ENCODE data around the gene S1PR1. TPM values are rescaled to one million over a fixed set of nuclear protein-coding genes. Genes with fewer than 3 reads are reported as not detected.
"Not testable (repeated sequence)": the region's sequence is repeated elsewhere in the genome, so short reads cannot be mapped to it uniquely, and the experiment has no call there.

S1PR1 gene
- total RNA-seq (8.7 and 9.3 TPM in 2 replicates), polyA plus RNA-seq (9.3 and 10.0 TPM in 2 replicates)

DNA sequence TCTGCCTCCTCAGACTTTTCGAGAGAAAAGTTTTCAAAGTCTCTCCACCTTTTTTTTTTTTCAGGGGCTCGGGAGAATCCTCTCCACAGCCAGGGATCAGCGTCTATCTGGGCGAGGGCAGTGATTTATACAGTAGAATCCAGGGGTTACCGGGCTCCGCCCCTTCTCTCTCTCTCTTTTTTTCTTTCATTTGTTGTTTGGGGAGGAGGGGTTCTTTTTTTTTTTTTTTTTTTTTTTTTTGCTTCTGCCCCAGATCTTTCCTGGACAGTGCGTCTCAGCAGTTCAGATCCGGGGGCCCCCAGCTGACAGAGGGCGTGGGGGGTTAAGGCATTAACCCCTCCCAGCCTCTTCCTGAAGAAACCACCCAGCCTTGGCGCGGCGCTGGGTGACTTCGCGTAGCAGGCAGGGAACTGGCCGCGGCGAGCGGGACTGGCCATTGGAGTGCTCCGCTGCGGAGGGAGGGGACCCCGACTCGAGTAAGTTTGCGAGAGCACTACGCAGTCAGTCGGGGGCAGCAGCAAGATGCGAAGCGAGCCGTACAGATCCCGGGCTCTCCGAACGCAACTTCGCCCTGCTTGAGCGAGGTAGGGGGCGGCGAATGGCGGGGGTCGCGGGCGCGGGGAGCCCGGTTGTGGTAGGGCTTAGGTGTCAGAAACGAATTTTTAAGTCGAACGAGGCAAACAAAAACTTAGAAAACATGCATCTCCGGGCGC, at the start of gene S1PR1:
Gene S1PR1, plus strand, starts transcription at position 504 of the 713 bp plus-strand sequence. CDS start 1,966 bp downstream, outside the sequence.
- WGBS (ENCODE audit: low lambda C conversion rate, missing lambda C conversion rate), result under 1% methylated on average over 46 of the region's 46 CpGs

DNA sequence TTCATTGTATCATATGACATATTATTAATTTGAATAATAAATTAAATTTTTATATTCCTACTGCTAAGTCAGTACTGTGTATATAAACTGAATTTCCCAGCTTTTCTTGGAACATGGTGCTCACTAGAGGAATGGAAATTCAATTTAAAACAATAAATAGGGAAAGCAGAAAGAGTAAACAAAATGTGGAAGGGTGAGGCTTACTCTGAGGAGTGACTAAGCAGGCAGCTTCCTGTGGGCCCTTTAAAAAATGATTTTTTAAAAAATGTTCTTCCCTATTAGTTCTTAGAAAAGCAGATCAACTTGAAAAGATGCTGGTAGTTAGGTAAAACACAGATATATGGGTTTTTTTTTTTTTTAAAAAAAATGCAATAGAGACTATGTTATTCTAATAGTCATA, 49.5 kb upstream of the S1PR1 start:
- Histone ChIP-seq H3K4me2 (no peak overlapping the region), H3K36me3 (replicated peaks; ENCODE audit: insufficient read depth, low read depth) (no peaks in the 10 kb centered on the region), H3K4me1 (ENCODE audit: insufficient read depth) (no peaks in the 10 kb centered on the region), H3K4me3 (no peak overlapping the region), H3K27ac (no peak overlapping the region), H3K9me2 (replicated peaks; ENCODE audit: insufficient read depth) (no peaks in the 10 kb centered on the region), H3K27me3 (no peaks in the 10 kb centered on the region), H2AFZ (no peak overlapping the region), H3K79me2 (no peaks in the 10 kb centered on the region), H4K20me1 (ENCODE audit: insufficient read depth, poor library complexity, severe bottlenecking) (no peaks in the 10 kb centered on the region), H3K9me3 (ENCODE audit: low read depth) (no peaks in the 10 kb centered on the region)
- DNase-seq (ENCODE audit: low spot score), result no peak
- TF ChIP-seq, protein P1, sequence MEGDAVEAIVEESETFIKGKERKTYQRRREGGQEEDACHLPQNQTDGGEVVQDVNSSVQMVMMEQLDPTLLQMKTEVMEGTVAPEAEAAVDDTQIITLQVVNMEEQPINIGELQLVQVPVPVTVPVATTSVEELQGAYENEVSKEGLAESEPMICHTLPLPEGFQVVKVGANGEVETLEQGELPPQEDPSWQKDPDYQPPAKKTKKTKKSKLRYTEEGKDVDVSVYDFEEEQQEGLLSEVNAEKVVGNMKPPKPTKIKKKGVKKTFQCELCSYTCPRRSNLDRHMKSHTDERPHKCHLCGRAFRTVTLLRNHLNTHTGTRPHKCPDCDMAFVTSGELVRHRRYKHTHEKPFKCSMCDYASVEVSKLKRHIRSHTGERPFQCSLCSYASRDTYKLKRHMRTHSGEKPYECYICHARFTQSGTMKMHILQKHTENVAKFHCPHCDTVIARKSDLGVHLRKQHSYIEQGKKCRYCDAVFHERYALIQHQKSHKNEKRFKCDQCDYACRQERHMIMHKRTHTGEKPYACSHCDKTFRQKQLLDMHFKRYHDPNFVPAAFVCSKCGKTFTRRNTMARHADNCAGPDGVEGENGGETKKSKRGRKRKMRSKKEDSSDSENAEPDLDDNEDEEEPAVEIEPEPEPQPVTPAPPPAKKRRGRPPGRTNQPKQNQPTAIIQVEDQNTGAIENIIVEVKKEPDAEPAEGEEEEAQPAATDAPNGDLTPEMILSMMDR (IDR thresholded peaks at IDR 0.05; ENCODE audit: poor library complexity), result no peak
- TF ChIP-seq EZH2phosphoT487 (IDR thresholded peaks at IDR 0.05; ENCODE audit: low read depth, severe bottlenecking, unreplicated experiment), result no peak
- no peak for TF ChIP-seq EZH2 (IDR thresholded peaks at IDR 0.05; ENCODE audit: borderline replicate concordance)

More for the DNA sequence above, at the start of gene S1PR1:
- Histone ChIP-seq H3K27ac (peak within 1 kb of the TSS; percentile 44), H3K4me2 (peak within 1 kb of the TSS; percentile 94), H3K36me3 (replicated peaks; ENCODE audit: insufficient read depth, low read depth) (no peaks in the 10 kb centered on the region), H3K4me3 (peak within 1 kb of the TSS; percentile 81), H4K20me1 (ENCODE audit: insufficient read depth, poor library complexity, severe bottlenecking) (no peaks in the 10 kb centered on the region), H2AFZ (peak within 1 kb of the TSS; percentile 83), H3K4me1 (ENCODE audit: insufficient read depth) (peaks cover 5% of the 10 kb centered on the region), H3K9me3 (ENCODE audit: low read depth) (no peaks in the 10 kb centered on the region), H3K79me2 (no peaks in the 10 kb centered on the region), H3K27me3 (peaks cover 19% of the 10 kb centered on the region), H3K9me2 (replicated peaks; ENCODE audit: insufficient read depth) (no peaks in the 10 kb centered on the region)
- TF ChIP-seq EZH2 (IDR thresholded peaks at IDR 0.05; ENCODE audit: borderline replicate concordance) (no peak), EZH2phosphoT487 (IDR thresholded peaks at IDR 0.05; ENCODE audit: low read depth, severe bottlenecking, unreplicated experiment) (no peak)
- TF ChIP-seq, protein P1 (IDR thresholded peaks at IDR 0.05; ENCODE audit: poor library complexity), result no peak
- DNase-seq (ENCODE audit: low spot score), result peak; percentile 71

DNA sequence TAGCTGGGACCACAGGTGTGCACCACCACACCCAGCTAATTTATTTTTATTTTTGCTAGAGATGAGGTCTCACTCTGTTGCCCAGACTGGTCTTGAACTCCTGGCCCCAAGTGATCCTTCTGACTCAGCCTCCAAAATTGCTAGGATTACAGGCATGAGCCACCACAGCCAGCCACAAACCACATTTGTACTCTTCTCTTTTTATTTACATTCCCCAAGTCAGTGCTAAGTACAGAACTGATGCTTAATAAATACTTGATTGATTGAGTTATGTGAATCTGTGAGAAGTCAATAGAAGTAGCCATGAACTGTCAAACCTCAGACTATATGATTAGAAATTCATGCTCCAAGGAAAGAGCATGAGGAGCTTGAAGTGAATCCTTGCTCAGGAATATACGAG, 48.5 kb upstream of the S1PR1 start:
- Histone ChIP-seq H3K27me3 (no peaks in the 10 kb centered on the region), H3K4me1 (ENCODE audit: insufficient read depth) (no peaks in the 10 kb centered on the region), H4K20me1 (ENCODE audit: insufficient read depth, poor library complexity, severe bottlenecking) (no peaks in the 10 kb centered on the region), H3K36me3 (replicated peaks; ENCODE audit: insufficient read depth, low read depth) (no peaks in the 10 kb centered on the region), H3K27ac (no peak overlapping the region), H3K4me2 (no peak overlapping the region), H2AFZ (no peak overlapping the region), H3K9me2 (replicated peaks; ENCODE audit: insufficient read depth) (no peaks in the 10 kb centered on the region), H3K79me2 (no peaks in the 10 kb centered on the region), H3K9me3 (ENCODE audit: low read depth) (no peaks in the 10 kb centered on the region), H3K4me3 (no peak overlapping the region)
- TF ChIP-seq, protein P1 (IDR thresholded peaks at IDR 0.05; ENCODE audit: poor library complexity), result no peak
- TF ChIP-seq EZH2phosphoT487 (IDR thresholded peaks at IDR 0.05; ENCODE audit: low read depth, severe bottlenecking, unreplicated experiment) (no peak), EZH2 (IDR thresholded peaks at IDR 0.05; ENCODE audit: borderline replicate concordance) (no peak)
- DNase-seq (ENCODE audit: low spot score), result no peak
- WGBS (ENCODE audit: low lambda C conversion rate, missing lambda C conversion rate), result 100% methylated on average over 1 of the region's 1 CpG

DNA sequence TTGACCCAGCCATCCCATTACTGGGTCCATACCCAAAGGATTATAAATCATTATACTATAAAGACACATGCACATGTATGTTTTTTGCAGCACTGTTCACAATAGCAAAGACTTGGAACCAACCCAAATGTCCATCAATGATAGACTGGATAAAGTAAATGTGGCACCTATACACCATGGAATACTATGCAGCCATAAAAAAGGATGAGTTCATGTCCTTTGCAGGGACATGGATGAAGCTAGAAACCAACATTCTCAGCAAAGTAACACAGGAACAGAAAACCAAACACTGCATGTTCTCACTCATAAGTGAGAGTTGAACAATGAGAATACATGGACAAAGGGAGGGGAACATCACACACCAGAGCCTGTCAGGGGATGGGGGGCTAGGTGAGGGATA, 47.9 kb upstream of the S1PR1 start:
- H3K4me1 ChIP-seq (ENCODE audit: insufficient read depth); H3K27ac ChIP-seq; H4K20me1 ChIP-seq (ENCODE audit: insufficient read depth, poor library complexity, severe bottlenecking); H3K79me2 ChIP-seq; H2AFZ ChIP-seq; DNase-seq (ENCODE audit: low spot score); H3K4me2 ChIP-seq; H3K9me2 ChIP-seq (replicated peaks; ENCODE audit: insufficient read depth); H3K27me3 ChIP-seq; H3K36me3 ChIP-seq (replicated peaks; ENCODE audit: insufficient read depth, low read depth); H3K9me3 ChIP-seq (ENCODE audit: low read depth); H3K4me3 ChIP-seq: not testable (repeated sequence)

All from hepatocyte (in vitro differentiated cells).